SU-DHL-6 (cell line): Measurements from ENCODE around the gene TGM6.

Source experiments
- H2AFZ ChIP-seq: fragments of 200-600 bp; sonication (generic); 2 replicates; pipeline ENCODE4 v1.6.1; 2014; ENCODE audit warnings: low read depth, mild to moderate bottlenecking, moderate library complexity, mixed read lengths, antibody characterized with exemption, low read length; ENCODE audit not compliant: severe bottlenecking
- H3F3A ChIP-seq: fragments of 200-600 bp; shearing (Covaris generic); 2 replicates; pipeline ENCODE4 v1.6.0; 2016; ENCODE audit warnings: antibody characterized with exemption, mild to moderate bottlenecking; ENCODE audit not compliant: insufficient read depth
- H3K27ac ChIP-seq: fragments of 200-600 bp; sonication (generic); 2 replicates; pipeline ENCODE4 v1.5.1; 2016; ENCODE audit warnings: low read depth, mild to moderate bottlenecking, low read length, moderate library complexity, mixed read lengths
- H3K27me3 ChIP-seq: fragments of 200-600 bp; sonication (generic), shearing (Covaris generic); 2 replicates; pipeline ENCODE4 v1.6.0; 2014; ENCODE audit warnings: mild to moderate bottlenecking, low read length
- H3K36me3 ChIP-seq: fragments of 200-600 bp; sonication (generic); 2 replicates; pipeline ENCODE4 v1.6.1; 2014; ENCODE audit warnings: mild to moderate bottlenecking, low read length, mixed read lengths
- H3K4me2 ChIP-seq: fragments of 300-600, 200-600 bp; shearing (Covaris generic), sonication (generic); 2 replicates; pipeline ENCODE4 v1.6.0; 2014; ENCODE audit warnings: low read length, low read depth, mild to moderate bottlenecking; ENCODE audit not compliant: poor library complexity, severe bottlenecking
- H3K4me3 ChIP-seq: fragments of 200-600 bp; sonication (generic); 2 replicates; pipeline ENCODE4 v1.5.1; 2014; ENCODE audit warnings: antibody characterized with exemption, low read length, mild to moderate bottlenecking, mixed read lengths; ENCODE audit not compliant: insufficient read depth, poor library complexity, severe bottlenecking
- H3K79me2 ChIP-seq: fragments of 200-600 bp; sonication (generic); 2 replicates; pipeline ENCODE4 v1.6.1; 2014; ENCODE audit warnings: mild to moderate bottlenecking, low read length, moderate library complexity; ENCODE audit not compliant: insufficient read depth
- H3K9ac ChIP-seq: fragments of 200-600 bp; sonication (generic); 2 replicates; pipeline ENCODE4 v1.7.0; 2014; ENCODE audit warnings: mild to moderate bottlenecking, low read length
- H3K9me2 ChIP-seq: fragments of 200-600 bp; sonication (generic); replicated peaks from 2 replicates; pipeline ENCODE4 v1.6.1; 2014; ENCODE audit warnings: low read length; ENCODE audit not compliant: insufficient read depth
- H3K9me3 ChIP-seq: fragments of 200-600 bp; sonication (generic); 2 replicates; pipeline ENCODE4 v1.6.1; 2014; ENCODE audit warnings: low read length, mixed read lengths; ENCODE audit not compliant: insufficient read depth
- H4K20me1 ChIP-seq: fragments of 200-600 bp; sonication (generic); 2 replicates; pipeline ENCODE4 v1.6.1; 2014; ENCODE audit warnings: low read depth, mild to moderate bottlenecking, antibody characterized with exemption, low read length, moderate library complexity, mixed read lengths
- CTCF ChIP-seq: fragments of 200-600 bp; sonication (generic); IDR thresholded peaks from one replicate; pipeline ENCODE4 v1.5.1; 2017; ENCODE audit warnings: antibody characterized with exemption, mild to moderate bottlenecking, low read length, moderate library complexity; ENCODE audit not compliant: insufficient read depth, poor library complexity, severe bottlenecking
- EZH2phosphoT487 ChIP-seq: fragments of 200-600 bp; sonication (generic), shearing (Covaris generic); conservative IDR thresholded peaks from 2 replicates; pipeline ENCODE4 v1.6.1; 2018; ENCODE audit warnings: mild to moderate bottlenecking, antibody characterized with exemption, low read length, moderate library complexity, mixed read lengths

The TGM6 gene

GRCh38 chr20:2353231-2353630 lies 27.5 kb upstream of the TGM6 start:
- Histone ChIP-seq H3F3A (no peaks in the 10 kb centered on the region), H3K27ac (no peak overlapping the region), H3K9me2 (no peaks in the 10 kb centered on the region), H4K20me1 (no peaks in the 10 kb centered on the region), H3K4me2 (no peak overlapping the region), H3K9me3 (no peaks in the 10 kb centered on the region), H3K9ac (no peak overlapping the region), H3K4me3 (no peak overlapping the region), H2AFZ (no peak overlapping the region), H3K27me3 (no peaks in the 10 kb centered on the region), H3K79me2 (no peaks in the 10 kb centered on the region), H3K36me3 (no peaks in the 10 kb centered on the region)
- TF ChIP-seq CTCF (no peak), EZH2phosphoT487 (no peak)

- H3K27ac ChIP-seq: no peak overlapping the region
- H3K9me2 ChIP-seq: no peaks in the 10 kb centered on the region; the same call in 1 of the 2 replicates
- no peak overlapping the region for H3K9ac ChIP-seq
- no peak overlapping the region for H3K4me2 ChIP-seq
- no peak for TF ChIP-seq EZH2phosphoT487
- no peak for TF ChIP-seq CTCF
- H3K79me2 ChIP-seq: no peaks in the 10 kb centered on the region
- no peaks in the 10 kb centered on the region for H3K36me3 ChIP-seq
- H3K9me3 ChIP-seq: no peaks in the 10 kb centered on the region
- no peaks in the 10 kb centered on the region for H3F3A ChIP-seq
- H3K4me3 ChIP-seq: no peak overlapping the region
- no peaks in the 10 kb centered on the region for H3K27me3 ChIP-seq
- no peaks in the 10 kb centered on the region for H4K20me1 ChIP-seq
- H2AFZ ChIP-seq: no peak overlapping the region
These were observed 23.6 kb upstream of the TGM6 start for GRCh38 chr20:2357114-2357513.

DNA sequence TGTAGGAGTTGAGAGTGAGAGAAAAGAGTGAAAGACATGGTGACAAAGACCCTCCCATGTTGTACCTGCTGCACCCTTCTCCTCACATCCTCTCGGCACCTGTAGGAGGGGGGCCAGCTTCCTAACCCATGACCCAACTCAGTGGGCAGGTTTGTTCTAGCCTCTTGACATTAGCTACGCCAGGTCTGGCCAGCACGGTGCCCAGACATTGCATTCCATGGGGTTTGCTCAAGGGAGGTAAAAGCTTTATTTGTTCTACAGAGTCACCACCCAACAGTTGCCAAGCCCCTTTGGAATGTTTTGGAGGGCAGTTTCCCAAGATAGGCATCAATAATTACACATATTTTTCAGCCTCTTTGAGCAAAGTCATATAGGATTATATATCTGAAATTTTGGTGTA lies 22.7 kb upstream of the TGM6 start:
- Histone ChIP-seq H3K79me2 (no peaks in the 10 kb centered on the region), H4K20me1 (no peaks in the 10 kb centered on the region), H3K4me3 (no peak overlapping the region), H2AFZ (no peak overlapping the region), H3K9me2 (no peaks in the 10 kb centered on the region; the same call in 1 of the 2 replicates), H3K27ac (no peak overlapping the region), H3K9me3 (no peaks in the 10 kb centered on the region), H3K36me3 (no peaks in the 10 kb centered on the region), H3K27me3 (no peaks in the 10 kb centered on the region), H3K9ac (no peak overlapping the region), H3K4me2 (no peak overlapping the region), H3F3A (no peaks in the 10 kb centered on the region)
- TF ChIP-seq CTCF (no peak), EZH2phosphoT487 (no peak)
